ENCODE data around the gene ABITRAM. TPM values are rescaled to one million over a fixed set of nuclear protein-coding genes. Genes with fewer than 3 reads are reported as not detected.

ABITRAM gene
- total and polyA plus RNA-seq, 2 of the 13 experiments (the other 11 are each of a cell fraction or from before 2014, with no cell fraction given), result 10.2 to 21.6 TPM

GRCh38 chr9:108897324-108898096, 36.7 kb upstream of the ABITRAM start (continued):
- TF ChIP-seq SIX4 (CRISPR knock-in tag; IDR thresholded peaks at IDR 0.05) (peak; percentile 74), MZF1 (CRISPR knock-in tag; IDR thresholded peaks at IDR 0.05; ENCODE audit: borderline replicate concordance) (peak; percentile 97), NR2F6 (IDR thresholded peaks at IDR 0.05) (peak; percentile 10; the same call in 1 of the 2 replicates), NR2F6 (CRISPR knock-in tag; IDR thresholded peaks at IDR 0.05) (no peak), PAXIP1 (CRISPR knock-in tag; conservative IDR thresholded peaks at IDR 0.05) (0 out of 2 replicates have a peak, but pooled peaks have one; percentile 20), CREM (IDR thresholded peaks at IDR 0.05) (peak; percentile 23; the same call in 1 of the 2 replicates), CREM (CRISPR knock-in tag; IDR thresholded peaks at IDR 0.05) (no peak), ETS1 (CRISPR knock-in tag; IDR thresholded peaks at IDR 0.05) (no peak), KLF11 (CRISPR knock-in tag; IDR thresholded peaks at IDR 0.05) (no peak), SRY (CRISPR knock-in tag; IDR thresholded peaks at IDR 0.05) (no peak), CEBPZ (IDR thresholded peaks at IDR 0.05; ENCODE audit: low read length) (no peak)
